GM12865 (cell line): ENCODE data around the gene PCDHGB3.
A peak's percentile ranks its signal among the peaks of the same experiment; 100 is the strongest.

Source experiments
- DNase-seq: peaks from one replicate; pipeline ENCODE4 v3.0.0; 2010; ENCODE audit warnings: low read depth
- H3K4me3 ChIP-seq: 2 replicates; pipeline ENCODE4 v1.5.1; 2011; ENCODE audit warnings: mild to moderate bottlenecking, low read depth, low read length, control low read depth
- CTCF ChIP-seq: IDR thresholded peaks from 2 replicates; pipeline ENCODE4 v1.5.1; 2011; ENCODE audit warnings: low read length, control low read depth, low read depth, inconsistent platforms; ENCODE audit not compliant: insufficient read depth; ENCODE audit errors: missing control alignments

PCDHGB3 gene

GRCh38 chr5:141349917-141350619, 20.0 kb upstream of the PCDHGB3 start, which contains the start of gene PCDHGB1:
PCDHGB1 (plus strand) TSS chr5:141350099; CDS start chr5:141350261, 162 bp downstream.
- DNase-seq: peak; percentile 73
- peak; percentile 55 for TF ChIP-seq CTCF
- peak within 1 kb of the TSS; percentile 21 for H3K4me3 ChIP-seq

GRCh38 chr5:141351591-141351990, 18.5 kb upstream of the PCDHGB3 start:
- DNase-seq: no peak
- no peak for TF ChIP-seq CTCF
- H3K4me3 ChIP-seq: no peak overlapping the region

- no peak for DNase-seq
- TF ChIP-seq CTCF: peak; percentile 16
- H3K4me3 ChIP-seq: no peak within 1 kb of the TSS
These were observed 15.1 kb upstream of the PCDHGB3 start, which contains the start of gene PCDHGA4 for GRCh38 chr5:141354900-141355469. PCDHGA4 (plus strand) TSS chr5:141355021; CDS start chr5:141355108, 87 bp downstream.

- H3K4me3 ChIP-seq: no peak overlapping the region
- DNase-seq: no peak
- TF ChIP-seq CTCF: no peak
These were observed 14.4 kb upstream of the PCDHGB3 start for GRCh38 chr5:141355641-141356040.

GRCh38 chr5:141356133-141356532, 13.9 kb upstream of the PCDHGB3 start:
- no peak overlapping the region for H3K4me3 ChIP-seq
- DNase-seq: no peak
- no peak for TF ChIP-seq CTCF

- TF ChIP-seq CTCF: no peak
- H3K4me3 ChIP-seq: no peak overlapping the region
- DNase-seq: no peak
These were observed 13.1 kb upstream of the PCDHGB3 start for GRCh38 chr5:141356950-141357349.
